GM20431 (cell line): ENCODE data around the gene CSNK1G3.

Experiments
- in situ Hi-C: fragments of 300-500 bp; cut with MseI, MboI; formaldehyde crosslinking; loops from one replicate; pipeline ENCODE4 v1.15.0; 2020; ENCODE audit warnings: low sequenced_read_pairs; ENCODE audit not compliant: unreplicated experiment

CSNK1G3 gene

DNA sequence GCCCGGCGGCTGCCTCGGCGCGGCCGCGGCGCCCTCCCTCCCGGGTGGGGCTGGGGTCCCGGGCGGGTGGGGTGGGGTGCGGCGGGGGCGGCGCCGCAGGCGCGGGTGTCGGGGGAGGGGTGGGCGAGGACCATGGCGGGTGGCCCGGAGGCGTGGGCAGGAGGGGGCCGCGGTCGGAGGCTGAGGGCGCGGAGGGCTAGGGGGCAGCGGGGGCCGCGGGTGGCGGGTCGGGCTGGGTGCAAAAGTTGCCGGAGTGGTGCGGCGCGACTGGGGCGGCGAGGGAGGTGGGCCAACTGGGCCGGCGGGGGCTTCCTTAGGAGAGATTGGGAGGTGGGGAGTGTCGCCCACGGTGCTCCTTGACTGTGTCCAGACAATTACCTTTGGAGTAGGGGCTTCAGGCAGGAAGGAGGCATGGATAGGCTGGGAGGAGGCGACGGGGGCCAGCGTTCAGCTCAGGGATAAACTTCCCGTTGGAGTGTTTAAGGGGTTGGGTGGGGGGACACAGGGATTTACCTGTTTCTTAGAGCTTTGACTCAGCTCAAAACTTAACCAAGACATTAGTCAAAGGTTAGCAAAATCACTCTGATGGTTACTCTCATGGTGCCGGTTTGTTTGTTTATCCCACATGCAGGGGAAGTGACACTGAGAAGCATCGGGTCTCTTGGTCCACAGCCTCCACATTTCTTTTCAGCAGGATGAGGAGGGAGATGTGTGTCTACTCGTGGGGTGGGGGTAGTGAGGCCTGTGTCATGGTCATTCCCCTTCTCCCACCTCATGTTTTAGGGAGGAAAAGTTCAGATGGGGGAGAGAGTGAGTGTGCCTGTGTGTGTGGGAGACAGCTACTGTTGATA, 859 bp downstream of the CSNK1G3 start:
- in situ Hi-C loops: no loop called here

DNA sequence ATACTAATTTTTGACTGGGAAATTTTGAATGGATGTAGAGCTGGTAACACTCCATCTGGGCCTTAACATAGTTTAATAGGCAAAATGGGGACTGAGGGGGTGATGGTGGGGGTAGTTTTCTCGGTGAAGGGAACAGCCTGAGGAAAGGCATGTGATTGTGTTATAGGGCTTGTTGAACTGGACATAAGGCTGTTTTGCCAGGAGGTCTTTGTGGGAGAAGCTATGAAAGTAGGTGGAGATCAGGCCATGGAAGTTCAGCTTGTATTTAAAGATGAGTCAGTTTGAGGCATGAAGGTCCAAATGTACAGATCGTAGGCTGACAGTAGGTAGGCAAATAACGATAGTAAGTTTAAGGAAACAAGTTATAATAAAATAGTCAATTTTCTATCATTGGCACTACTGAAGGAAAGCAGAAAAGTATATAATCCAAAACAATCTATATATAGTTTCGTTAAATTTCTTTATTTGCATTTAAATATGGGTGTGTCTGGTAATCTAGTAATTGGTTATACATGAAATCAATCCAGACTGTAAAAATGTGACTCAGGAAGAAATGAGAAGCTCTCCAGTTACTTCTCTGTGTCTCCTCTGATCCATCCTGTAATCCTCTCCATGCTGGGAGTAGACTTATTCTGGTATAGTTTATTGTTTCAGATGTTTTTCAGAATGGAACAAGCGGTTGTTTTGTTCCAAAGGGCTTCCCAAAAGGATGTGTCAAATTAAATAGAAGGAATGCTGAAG, 2.8 kb downstream of the CSNK1G3 start:
- in situ Hi-C loops: no loop called here

DNA sequence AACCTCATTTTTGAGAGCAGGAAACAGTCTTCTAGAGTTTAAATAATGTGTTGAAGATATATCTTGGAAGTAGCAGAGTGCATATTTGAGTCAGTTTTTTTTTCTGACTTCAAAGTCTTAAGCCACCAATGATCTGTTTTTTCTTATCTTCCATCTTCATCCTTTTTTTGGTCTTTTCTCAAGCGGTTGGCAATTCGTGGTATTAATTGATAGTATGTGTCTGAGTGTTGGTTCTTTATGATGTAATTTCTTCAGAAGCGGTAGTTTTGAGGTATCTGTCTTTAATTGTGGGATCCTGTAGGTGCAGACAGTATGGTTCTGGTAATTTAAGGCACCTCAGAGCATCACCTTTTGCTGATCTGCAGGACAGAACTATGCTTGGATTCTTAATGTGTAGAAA, 3.9 kb downstream of the CSNK1G3 start:
- in situ Hi-C loops: no loop called here

DNA sequence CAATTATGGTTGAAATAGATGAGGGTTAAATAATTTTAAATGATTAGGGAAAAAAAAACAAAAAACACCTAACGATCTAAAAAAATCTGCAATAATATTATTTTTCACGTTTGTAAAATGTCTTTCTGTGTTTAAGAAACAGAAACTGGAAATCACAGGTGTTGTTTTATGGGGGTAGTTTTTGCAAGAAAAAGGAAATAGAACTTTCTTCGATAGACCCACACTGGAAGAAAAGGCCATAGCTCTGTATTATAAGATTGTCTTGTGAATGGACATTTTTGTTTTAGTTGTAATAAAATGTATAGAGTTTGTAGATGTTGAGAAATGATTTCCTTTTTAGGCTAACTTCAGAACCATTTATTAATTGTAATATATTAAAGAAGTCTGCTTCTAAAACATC, 5.5 kb downstream of the CSNK1G3 start:
- in situ Hi-C loops: no loop called here

DNA sequence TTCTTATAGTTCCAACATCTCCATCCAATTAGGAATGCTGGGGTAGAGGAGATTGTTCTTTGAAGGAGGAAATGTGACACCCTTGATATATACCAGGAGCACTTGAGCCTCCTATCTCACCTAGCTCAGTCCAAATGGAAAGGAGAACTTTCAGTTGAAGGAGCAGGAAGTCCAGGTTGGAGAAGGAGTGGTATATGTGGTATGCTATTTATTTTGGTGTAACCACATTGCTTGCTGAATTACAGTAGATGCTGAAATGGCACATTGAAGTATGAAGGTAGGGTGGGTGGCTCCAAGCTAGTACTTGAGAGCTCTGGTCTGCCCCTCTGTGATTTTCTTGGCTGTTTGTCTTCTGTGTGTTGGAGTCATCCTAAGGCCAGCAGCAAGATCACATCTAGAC, 6.1 kb downstream of the CSNK1G3 start:
- in situ Hi-C loops: no loop called here

DNA sequence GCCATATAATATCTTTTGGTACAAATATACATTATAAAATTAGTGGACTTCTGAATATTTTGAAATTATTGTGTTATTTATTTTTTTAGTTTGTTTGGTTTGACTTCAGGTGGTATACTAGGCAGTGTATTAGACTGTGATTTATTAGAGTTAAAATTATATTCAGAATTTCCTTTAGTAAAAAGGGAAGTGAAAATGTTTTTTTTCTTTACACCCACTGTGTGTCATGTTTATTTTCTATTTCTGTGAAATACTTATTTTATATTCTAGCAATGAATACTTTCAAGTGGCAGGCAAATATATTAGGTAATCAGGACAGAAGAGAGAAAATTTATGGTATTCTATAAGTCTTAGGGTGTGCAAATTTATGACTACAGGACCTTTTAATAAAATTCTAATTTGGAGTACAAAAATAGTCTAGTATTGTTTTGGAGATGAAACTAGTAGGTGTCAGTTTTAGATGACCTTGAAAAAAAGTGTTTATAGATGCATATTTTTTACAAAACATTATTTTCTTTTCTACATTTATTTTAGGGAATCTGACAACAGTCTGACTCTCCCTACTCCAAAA, 8.8 kb downstream of the CSNK1G3 start:
- in situ Hi-C loops: no loop called here

DNA sequence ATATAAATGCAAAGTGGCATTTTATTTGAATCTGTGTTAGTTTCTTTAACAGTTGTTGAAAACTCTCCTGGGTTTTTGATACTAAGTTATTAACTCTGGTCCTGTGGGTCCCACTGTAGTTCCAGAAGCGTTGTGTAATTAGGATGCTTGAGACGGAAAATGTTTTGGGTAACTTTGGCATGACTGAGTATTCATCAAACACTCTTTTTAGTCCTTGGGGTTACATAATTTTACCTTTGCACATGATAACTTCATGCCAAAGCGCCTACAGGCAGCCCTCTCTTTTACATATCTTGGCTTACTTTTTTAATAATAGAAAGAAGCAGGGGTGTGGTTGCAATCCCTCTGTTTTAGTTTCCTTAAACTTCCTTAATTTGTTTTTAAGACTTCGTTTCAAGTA, 12.2 kb downstream of the CSNK1G3 start:
- in situ Hi-C loops: no loop called here

- in situ Hi-C loops: no loop called here
Measured at GRCh38 chr5:123527190-123527589, 15.2 kb downstream of the CSNK1G3 start.

DNA sequence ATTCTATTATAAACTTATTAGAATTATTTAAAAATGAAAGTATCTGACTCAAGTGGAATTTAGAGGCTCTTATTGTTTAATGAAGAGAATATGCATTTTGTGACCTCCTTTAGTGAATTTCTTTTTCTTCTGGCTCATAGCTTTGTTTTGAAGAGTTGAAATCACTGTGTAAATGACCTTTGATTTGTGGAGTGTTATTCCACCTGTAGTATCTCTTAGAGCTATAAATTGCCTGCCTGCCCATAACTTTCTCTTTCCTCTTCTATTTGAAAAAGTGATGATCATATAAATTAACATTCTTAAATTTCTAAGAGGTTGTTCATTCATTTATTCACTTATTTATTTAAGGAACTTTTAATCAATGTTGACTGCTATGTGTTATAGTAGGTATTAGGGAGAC, 16.1 kb downstream of the CSNK1G3 start:
- in situ Hi-C loops: no loop called here

DNA sequence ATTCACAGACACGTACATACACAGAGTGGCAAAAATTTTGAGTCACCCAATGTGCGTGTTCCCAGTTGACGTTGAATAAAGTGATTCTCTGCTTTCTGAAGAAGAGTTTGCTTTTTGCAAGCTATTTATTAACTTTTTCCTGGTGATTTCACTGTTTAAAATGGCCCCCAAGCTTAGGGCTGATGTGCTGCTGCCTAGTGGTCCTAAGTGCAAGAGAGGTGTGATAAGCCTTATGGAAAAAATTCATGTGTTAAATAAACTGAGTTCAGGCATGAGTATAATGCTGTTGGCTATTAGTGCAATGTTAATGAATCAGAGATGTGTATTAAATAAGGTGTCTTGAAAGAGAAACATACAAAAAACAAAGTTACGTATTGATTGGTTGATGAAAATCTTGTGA, 16.9 kb downstream of the CSNK1G3 start:
- in situ Hi-C loops: no loop called here

- in situ Hi-C loops: no loop called here
Measured at GRCh38 chr5:123530728-123531127, 18.8 kb downstream of the CSNK1G3 start.

DNA sequence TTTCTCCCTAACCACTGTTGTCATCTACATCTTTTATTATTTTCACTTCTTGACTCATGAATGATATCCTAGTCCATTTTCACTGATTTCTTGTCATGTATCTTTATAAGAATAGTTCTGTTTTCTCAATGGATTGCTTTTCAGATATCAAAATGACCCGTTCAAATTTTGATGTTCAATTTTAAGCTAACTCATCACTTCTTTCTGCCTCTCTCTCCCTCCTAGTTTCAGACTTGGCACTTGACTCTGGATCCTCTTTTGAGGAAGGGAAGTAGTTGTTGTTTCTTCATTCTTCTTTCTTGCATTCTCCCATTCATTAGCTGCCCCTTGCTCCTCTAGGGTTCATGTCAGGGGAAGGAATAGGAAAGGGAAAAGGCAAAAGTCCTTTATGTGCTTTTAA, 23.7 kb downstream of the CSNK1G3 start:
- in situ Hi-C loops: no loop called here

- in situ Hi-C loops: no loop called here
Measured at GRCh38 chr5:123537256-123537655, 25.3 kb downstream of the CSNK1G3 start.

DNA sequence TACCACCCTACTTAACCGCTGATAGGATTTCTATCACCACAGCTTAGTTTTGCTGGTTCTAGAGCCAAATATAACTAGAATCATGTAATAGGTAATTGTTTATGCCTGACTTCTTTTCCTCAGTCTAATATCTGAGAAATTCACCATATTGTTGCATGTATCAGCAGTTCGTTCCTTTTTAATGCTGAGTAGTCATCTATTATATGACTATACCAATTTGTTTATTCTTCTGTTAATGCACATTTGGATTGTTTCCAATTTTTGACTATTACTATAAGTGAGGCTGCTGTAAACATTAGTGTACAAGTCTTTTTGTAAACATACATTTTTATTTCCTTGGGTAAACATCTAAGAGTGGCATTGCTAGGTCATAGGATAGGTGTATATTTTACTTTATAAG, 25.9 kb downstream of the CSNK1G3 start:
- in situ Hi-C loops: no loop called here

DNA sequence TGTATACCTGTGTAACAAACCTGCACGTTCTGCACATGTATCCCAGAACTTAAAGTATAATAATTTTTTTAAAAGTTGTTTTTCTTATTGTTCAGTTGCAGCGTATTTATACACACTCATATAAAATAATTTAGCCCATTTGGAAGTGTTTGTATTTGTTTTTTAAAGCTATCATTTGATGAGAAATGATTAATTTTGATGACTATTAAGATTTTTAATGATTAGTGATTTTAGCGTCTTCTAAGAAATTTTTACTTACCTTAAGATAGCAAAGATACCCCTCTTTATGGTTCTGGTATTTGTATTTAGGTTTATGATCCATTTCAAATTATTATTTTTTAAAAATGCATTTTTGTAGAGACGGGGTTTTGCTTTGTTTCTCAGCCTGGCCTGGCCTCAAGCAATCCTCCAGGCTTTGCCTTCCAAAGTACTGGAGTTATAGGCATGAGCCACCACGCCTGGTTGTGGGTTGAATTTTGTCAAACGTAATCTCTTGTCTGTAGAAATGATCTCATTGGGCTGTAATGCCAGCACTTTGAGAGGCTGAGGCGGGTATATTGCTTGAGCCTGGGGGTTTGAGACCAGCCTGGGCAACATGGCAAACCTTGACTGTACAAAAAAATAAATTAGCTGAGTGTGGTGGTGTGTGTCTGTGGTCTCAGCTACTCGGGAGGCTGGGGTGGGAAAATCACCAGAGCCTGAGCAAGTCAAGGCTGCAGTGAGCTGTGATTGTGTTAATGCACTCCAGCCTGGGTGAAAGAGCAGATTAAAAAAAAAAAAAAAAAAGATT, 26.9 kb downstream of the CSNK1G3 start:
- in situ Hi-C loops: no loop called here

- in situ Hi-C loops: no loop called here
Measured at GRCh38 chr5:123540534-123540933, 28.6 kb downstream of the CSNK1G3 start.

DNA sequence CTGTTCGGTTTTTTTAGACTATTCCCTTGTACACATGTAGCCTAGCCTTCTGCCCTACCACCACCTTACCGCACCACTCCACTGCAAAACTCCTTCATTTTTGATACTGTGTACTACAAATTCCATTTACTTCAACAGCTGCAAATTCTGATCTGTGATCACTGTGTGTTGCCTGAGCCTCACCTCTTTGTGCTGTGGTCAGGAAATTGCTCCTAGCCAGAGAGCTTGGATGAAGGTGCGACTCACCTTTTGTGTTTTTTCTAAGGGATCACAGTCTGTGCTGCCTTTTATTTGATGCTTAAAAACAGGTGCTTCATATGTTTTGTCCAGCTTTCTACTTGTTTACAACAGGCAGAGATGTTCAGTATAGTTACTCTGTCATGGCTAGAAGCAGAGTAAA, 31.5 kb downstream of the CSNK1G3 start:
- in situ Hi-C loops: no loop called here

GRCh38 chr5:123545506-123545905, 33.5 kb downstream of the CSNK1G3 start:
- in situ Hi-C loops: no loop called here

GRCh38 chr5:123546657-123547056, 34.7 kb downstream of the CSNK1G3 start:
- in situ Hi-C loops: no loop called here

DNA sequence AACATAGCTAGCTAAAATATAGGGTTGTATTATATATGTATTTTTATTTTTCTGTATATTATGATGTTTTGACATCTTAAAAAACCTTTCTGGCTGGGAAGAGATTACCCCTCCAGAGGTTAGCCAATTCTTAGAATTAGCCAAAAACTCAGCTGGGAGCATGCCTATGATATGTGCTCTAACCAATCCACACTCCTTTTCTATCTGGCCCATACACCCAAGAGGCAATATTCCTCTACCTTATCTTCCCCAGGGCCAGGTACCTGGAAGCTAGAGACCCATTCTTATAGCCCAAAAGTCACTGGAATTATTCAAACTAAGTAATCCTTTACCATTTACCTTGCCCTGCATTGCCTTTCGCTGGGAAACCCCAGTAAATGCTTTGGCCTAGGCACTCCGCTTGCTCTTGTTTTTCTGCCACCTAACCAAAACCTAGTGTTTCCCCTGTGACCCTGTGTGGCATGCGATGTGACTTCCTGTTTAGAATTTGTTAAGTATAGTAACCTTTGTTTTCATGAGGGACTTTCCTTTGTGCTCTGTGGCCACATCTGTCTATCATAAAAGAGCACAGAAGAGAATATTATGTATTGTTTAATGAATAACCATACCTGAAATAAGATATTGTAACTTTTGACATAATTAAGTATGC, 37.4 kb downstream of the CSNK1G3 start:
- in situ Hi-C loops: no loop called here
